ENCODE measurements around the gene SPATA31A7.
"Not testable (repeated sequence)": the region's sequence is repeated elsewhere in the genome, so short reads cannot be mapped to it uniquely, and the experiment has no call there.

Gene SPATA31A7

DNA sequence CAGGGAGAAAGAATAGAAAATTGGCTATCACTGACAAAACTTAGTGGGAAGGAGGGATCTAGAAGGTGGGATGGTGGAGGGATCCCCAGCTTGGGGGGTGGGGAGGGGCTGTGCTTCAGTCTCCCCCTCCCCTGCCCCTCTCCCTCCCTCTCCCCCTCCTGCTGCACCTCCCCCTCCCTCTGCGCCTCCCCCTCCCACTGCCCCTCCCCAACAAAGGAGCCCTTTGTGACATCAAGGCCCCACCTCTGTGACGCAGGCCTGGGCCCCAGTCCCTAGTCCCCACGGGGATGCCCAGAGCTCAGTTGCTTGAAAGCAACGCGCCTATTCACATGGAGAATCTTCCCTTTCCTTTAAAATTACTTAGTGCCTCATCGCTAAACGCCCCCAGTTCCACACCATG, at the start of gene SPATA31A7:
Gene SPATA31A7 (plus strand): TSS at position 301 of the 400 bp plus-strand sequence. CDS start 29 bp downstream, at position 330.
- H3K27me3 ChIP-seq (ENCODE audit: control insufficient read depth, insufficient read depth, low read length); H3K27ac ChIP-seq (ENCODE audit: low read depth, low read length); H3K4me1 ChIP-seq (ENCODE audit: control insufficient read depth, insufficient read depth, low read length); H3K9ac ChIP-seq (ENCODE audit: low read length); H3K4me3 ChIP-seq (ENCODE audit: low read length); H3K36me3 ChIP-seq (ENCODE audit: control insufficient read depth, insufficient read depth, low read length): not testable (repeated sequence)

DNA sequence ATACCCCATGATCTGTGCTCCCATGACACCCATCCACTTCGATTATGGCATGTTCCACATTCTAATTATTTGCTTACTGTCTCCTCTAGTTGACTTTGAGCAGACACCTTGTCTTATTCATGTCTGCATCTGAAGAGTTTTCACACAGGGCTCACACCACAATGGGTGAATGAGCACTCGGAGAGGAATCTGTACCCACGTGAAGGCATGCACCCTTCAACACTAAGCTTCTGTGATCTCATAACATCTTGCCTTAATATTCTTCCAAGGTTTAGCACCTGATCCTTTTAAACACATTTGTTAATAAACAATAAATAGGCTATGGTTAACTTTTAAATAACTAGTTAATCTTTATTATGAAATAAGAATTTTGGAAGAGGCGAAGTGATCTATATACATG, 36.6 kb downstream of the SPATA31A7 start:
- H3K27ac ChIP-seq (ENCODE audit: low read depth, low read length); H3K4me1 ChIP-seq (ENCODE audit: control insufficient read depth, insufficient read depth, low read length); H3K9ac ChIP-seq (ENCODE audit: low read length); H3K36me3 ChIP-seq (ENCODE audit: control insufficient read depth, insufficient read depth, low read length); H3K4me3 ChIP-seq (ENCODE audit: low read length); H3K27me3 ChIP-seq (ENCODE audit: control insufficient read depth, insufficient read depth, low read length): not testable (repeated sequence)
